Transverse colon (tissue), 4 donors: ENCODE data around the gene IL17B. TPM values are rescaled to one million over a fixed set of nuclear protein-coding genes. Genes with fewer than 3 reads are reported as not detected.

ENCODE experiments used
- DNase-seq: peaks from one replicate; pipeline ENCODE4 v3.0.0-alpha.2; 2019
- H3K27ac ChIP-seq, 4 donors: fragments of 200-600 bp; sonication (generic); 2 replicates each; pipeline ENCODE4 v1.5.1; 2016 to 2018; ENCODE audit warnings: inconsistent platforms in 4 of 4
- H3K27me3 ChIP-seq: fragments of 200-600 bp; sonication (generic); 2 replicates; pipeline ENCODE4 v1.5.1; 2017; ENCODE audit warnings: inconsistent platforms
- H3K36me3 ChIP-seq, 4 donors: fragments of 200-600 bp; sonication (generic); 2 replicates each; pipeline ENCODE4 v1.5.1; 2017 to 2019; ENCODE audit warnings: inconsistent platforms in 4 of 4
- H3K4me1 ChIP-seq, 4 donors: fragments of 200-600 bp; sonication (generic); 2 replicates each; pipeline ENCODE4 v1.5.1; 2017 to 2020; ENCODE audit warnings: inconsistent platforms in 4 of 4
- H3K4me3 ChIP-seq, 4 donors: fragments of 200-600 bp; sonication (generic); 1 replicate in 1 of 4; 2 replicates in 3 of 4; pipeline versions ENCODE4 v1.5.1 to v1.6.1; 2017 to 2019; ENCODE audit warnings: inconsistent platforms in 4 of 4
- H3K9me3 ChIP-seq, 2 donors: fragments of 200-600 bp; sonication (generic); 2 replicates each; pipeline ENCODE4 v1.5.1; 2017 to 2019; ENCODE audit warnings: inconsistent platforms in 2 of 2
- EP300 ChIP-seq: sonication (generic); formaldehyde crosslinking; IDR thresholded peaks from one replicate; pipeline ENCODE4 v1.6.1; 2017; ENCODE audit warnings: antibody characterized with exemption, low read depth
- POLR2A ChIP-seq: fragments of 450-650 bp; IDR thresholded peaks from one replicate; pipeline ENCODE4 v1.6.1; 2016; ENCODE audit warnings: antibody characterized with exemption, mild to moderate bottlenecking, moderate library complexity
- POLR2AphosphoS5 ChIP-seq, 3 donors: sonication (generic); formaldehyde crosslinking; IDR thresholded peaks; one replicate each; pipeline ENCODE4 v1.6.1; 2016; ENCODE audit warnings: antibody characterized with exemption in 3 of 3
- WGBS, 2 donors: methylation state at CpG; one replicate each; pipeline ENCODE4 v1.1.5; 2018; ENCODE audit warnings: low coverage in 1 of 2; 5-methylcytosine and 5-hydroxymethylcytosine counted together
- in situ Hi-C, 4 donors: fragments of 200-750 bp; cut with MboI; loops; one replicate each; pipeline versions ENCODE4 v1.15.0 to v1.15.1; 2017; ENCODE audit warnings: low sequenced_read_pairs in 3 of 4, low pct_ligation_motif_present in 1 of 4, low pct_unique_long_range_greater_than_20kb in 1 of 4
- intact Hi-C: fragments of 100-400 bp; cut with DNase I; formaldehyde crosslinking; loops from one replicate; pipeline ENCODE4 v1.15.1; 2023; ENCODE audit warnings: low total_unique reads
- total RNA-seq, 4 donors: library from RNA; depleted of rRNA; stranded (reverse); fragments of >200 nt; gene quantifications; one replicate each; pipeline ENCODE4 v1.1.0, GENCODE V29; 2016
- TF ChIP-seq, protein P1 (sequence below), 5 experiments: fragments of 200-600 bp in 3 of 5; fragments of 450-650 bp in 2 of 5; sonication (generic) in 3 of 5; IDR thresholded peaks; 1 replicate in 2 of 5; 2 replicates in 3 of 5; pipeline ENCODE4 v1.5.1; 2016 to 2017; ENCODE audit warnings: antibody characterized with exemption in 5 of 5, inconsistent platforms in 3 of 5, mild to moderate bottlenecking in 2 of 5, moderate library complexity in 1 of 5

IL17B gene
- total RNA-seq, 4 donors from 2014 or later, result not detected

DNA sequence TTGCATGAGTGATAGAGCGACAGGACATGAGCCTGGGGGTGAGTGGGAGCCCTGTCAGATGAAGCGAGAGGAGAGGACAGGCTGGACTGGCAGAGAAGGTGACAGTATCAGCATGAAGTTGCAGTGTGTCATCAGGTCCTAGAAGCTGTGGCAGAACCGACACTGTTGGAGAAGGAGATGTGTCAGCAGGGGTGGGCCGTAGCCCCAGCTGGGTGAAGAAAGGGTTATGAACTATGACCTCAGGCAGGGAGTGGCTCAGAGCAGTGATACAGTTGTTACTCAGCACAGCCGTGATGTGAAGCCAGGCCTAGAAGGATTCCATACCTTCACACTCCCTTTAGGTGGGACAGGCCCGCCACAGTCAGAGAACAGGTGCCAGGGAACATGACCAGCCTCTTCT lies 13.7 kb downstream of the IL17B start:
- 88 to 94% methylated on average over 2 to 6 of the region's 6 CpGs for WGBS, 2 donors
- Histone ChIP-seq H3K27ac (no peak overlapping the region), H3K4me3 (no peak overlapping the region), H3K27me3 (no peaks in the 10 kb centered on the region), H3K9me3 (no peaks in the 10 kb centered on the region), H3K4me1 (peaks cover 0 to 8% (median 3%) of the 10 kb centered on the region in 4 donors), H3K36me3 (no peaks in the 10 kb centered on the region)
- in situ Hi-C loops, result loop anchor here in 1 of 4 donors (5.0 kb wide), 1 partner anchor 43 kb away; no protein-coding TSS in a partner anchor
- no peak for DNase-seq
- no peak for TF ChIP-seq POLR2A
- intact Hi-C loops, result no loop called here

DNA sequence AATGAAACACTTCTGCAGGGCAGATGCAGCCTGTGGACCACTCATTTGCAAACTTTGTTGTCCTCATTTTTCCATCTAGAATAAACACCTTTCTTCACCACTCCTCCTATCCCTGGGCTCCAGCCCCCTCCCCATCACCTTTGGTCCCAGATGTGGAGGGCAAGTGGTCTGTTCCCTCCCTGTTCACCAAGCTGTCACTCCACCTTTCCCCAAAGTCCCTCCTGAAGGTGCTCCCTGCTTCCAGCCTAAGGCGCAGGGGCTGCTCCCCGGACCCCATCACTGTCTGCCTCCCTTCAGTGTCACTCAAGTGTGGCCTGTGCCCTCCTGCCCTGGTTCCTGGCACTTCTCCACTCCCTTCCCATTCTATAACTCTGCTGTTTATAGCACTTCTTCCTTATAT lies 14.4 kb downstream of the IL17B start:
- Histone ChIP-seq H3K27ac (no peak overlapping the region), H3K4me1 (peaks cover 0 to 8% (median 3%) of the 10 kb centered on the region in 4 donors), H3K27me3 (no peaks in the 10 kb centered on the region), H3K36me3 (no peaks in the 10 kb centered on the region), H3K9me3 (no peaks in the 10 kb centered on the region), H3K4me3 (no peak overlapping the region)
- TF ChIP-seq EP300 (no peak), POLR2AphosphoS5 (IDR thresholded peaks at IDR 0.05) (no peak), POLR2A (no peak)
- TF ChIP-seq, protein P1, sequence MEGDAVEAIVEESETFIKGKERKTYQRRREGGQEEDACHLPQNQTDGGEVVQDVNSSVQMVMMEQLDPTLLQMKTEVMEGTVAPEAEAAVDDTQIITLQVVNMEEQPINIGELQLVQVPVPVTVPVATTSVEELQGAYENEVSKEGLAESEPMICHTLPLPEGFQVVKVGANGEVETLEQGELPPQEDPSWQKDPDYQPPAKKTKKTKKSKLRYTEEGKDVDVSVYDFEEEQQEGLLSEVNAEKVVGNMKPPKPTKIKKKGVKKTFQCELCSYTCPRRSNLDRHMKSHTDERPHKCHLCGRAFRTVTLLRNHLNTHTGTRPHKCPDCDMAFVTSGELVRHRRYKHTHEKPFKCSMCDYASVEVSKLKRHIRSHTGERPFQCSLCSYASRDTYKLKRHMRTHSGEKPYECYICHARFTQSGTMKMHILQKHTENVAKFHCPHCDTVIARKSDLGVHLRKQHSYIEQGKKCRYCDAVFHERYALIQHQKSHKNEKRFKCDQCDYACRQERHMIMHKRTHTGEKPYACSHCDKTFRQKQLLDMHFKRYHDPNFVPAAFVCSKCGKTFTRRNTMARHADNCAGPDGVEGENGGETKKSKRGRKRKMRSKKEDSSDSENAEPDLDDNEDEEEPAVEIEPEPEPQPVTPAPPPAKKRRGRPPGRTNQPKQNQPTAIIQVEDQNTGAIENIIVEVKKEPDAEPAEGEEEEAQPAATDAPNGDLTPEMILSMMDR (IDR thresholded peaks at IDR 0.05), result no peak
- 94 to 96% methylated on average over 2 of the region's 2 CpGs for WGBS, 2 donors
- intact Hi-C loops (no loop called here), in situ Hi-C loops (loop anchor here in 1 of 4 donors (5.0 kb wide), 1 partner anchor 42 kb away; no protein-coding TSS in a partner anchor)
- DNase-seq, result no peak

DNA sequence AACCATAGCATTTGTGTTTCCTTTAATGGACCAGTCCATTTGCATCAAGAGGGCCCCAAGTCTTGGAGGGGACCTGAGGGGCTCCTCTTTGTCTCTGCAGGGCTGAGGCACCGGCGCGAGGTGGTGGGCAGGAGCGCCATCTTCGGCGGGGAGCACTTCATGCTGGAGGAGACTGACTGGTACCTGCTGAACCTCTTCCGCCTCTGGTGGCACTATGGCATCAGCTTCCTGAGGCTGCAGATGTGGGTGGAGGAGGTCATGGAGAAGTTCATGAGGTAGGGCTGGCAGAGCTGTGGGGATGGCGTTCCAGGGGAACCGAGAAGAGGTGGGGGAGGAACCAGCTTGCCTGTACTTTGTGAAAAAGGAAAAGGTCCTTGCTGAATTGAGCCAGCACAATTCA lies 15.2 kb downstream of the IL17B start:
- 92 to 94% methylated on average over 3 to 9 of the region's 9 CpGs for WGBS, 2 donors
- H3K27ac ChIP-seq, result no peak overlapping the region
- no peak overlapping the region for H3K4me3 ChIP-seq
- intact Hi-C loops, result no loop called here
- in situ Hi-C loops, result no loop called here
- no peaks in the 10 kb centered on the region for H3K36me3 ChIP-seq
- H3K27me3 ChIP-seq, result no peaks in the 10 kb centered on the region
- TF ChIP-seq EP300 (no peak), POLR2A (no peak), POLR2AphosphoS5 (IDR thresholded peaks at IDR 0.05) (no peak)
- TF ChIP-seq, protein P1 (IDR thresholded peaks at IDR 0.05), result no peak
- no peak for DNase-seq
- H3K9me3 ChIP-seq, result no peaks in the 10 kb centered on the region
- H3K4me1 ChIP-seq, result peaks cover 0 to 9% (median 4%) of the 10 kb centered on the region in 4 donors

- intact Hi-C loops, result no loop called here
- Histone ChIP-seq H3K4me3 (no peak overlapping the region), H3K4me1 (peaks cover 1 to 13% (median 7%) of the 10 kb centered on the region in 4 donors), H3K36me3 (no peaks in the 10 kb centered on the region), H3K9me3 (no peaks in the 10 kb centered on the region), H3K27me3 (no peaks in the 10 kb centered on the region), H3K27ac (no peak overlapping the region)
- TF ChIP-seq, protein P1 (IDR thresholded peaks at IDR 0.05), result no peak
- no peak for TF ChIP-seq POLR2A
- no peak for TF ChIP-seq EP300
- no peak for TF ChIP-seq POLR2AphosphoS5 (IDR thresholded peaks at IDR 0.05)
- DNase-seq, result no peak
- in situ Hi-C loops, result no loop called here
These were observed 15.7 kb downstream of the IL17B start for GRCh38 chr5:149363358-149363757.

DNA sequence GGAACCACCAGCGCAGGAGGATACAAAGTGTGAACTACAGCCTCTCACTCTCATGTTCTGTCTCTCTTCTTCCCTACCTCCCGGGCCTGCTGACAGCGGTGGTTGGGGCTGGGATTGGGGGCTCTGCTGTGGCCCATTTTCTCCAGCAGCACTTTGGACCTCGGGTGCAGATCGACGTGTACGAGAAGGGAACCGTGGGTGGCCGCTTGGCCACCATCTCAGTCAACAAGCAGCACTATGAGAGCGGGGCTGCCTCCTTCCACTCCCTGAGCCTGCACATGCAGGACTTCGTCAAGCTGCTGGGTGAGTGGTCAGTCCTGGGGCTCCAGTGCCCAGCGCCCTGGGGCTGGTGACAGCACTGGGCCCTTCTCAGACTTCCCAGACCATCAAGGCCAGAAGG lies 16.6 kb downstream of the IL17B start:
- in situ Hi-C loops, result no loop called here

More for the DNA sequence above, 16.6 kb downstream of the IL17B start:
- H3K9me3 ChIP-seq, result no peaks in the 10 kb centered on the region
- no peak overlapping the region for H3K4me3 ChIP-seq
- TF ChIP-seq, protein P1 (IDR thresholded peaks at IDR 0.05), result no peak
- TF ChIP-seq EP300 (no peak), POLR2A (no peak), POLR2AphosphoS5 (IDR thresholded peaks at IDR 0.05) (no peak)
- intact Hi-C loops, result no loop called here
- peaks cover 4 to 16% (median 9%) of the 10 kb centered on the region in 4 donors for H3K4me1 ChIP-seq
- H3K27ac ChIP-seq, result no peak overlapping the region
- no peaks in the 10 kb centered on the region for H3K27me3 ChIP-seq
- no peaks in the 10 kb centered on the region for H3K36me3 ChIP-seq
- no peak for DNase-seq
- WGBS, 2 donors, result 93 to 100% methylated on average over 1 to 12 of the region's 12 CpGs
